Measurements from ENCODE around the gene PDSS2.

Gene PDSS2

DNA sequence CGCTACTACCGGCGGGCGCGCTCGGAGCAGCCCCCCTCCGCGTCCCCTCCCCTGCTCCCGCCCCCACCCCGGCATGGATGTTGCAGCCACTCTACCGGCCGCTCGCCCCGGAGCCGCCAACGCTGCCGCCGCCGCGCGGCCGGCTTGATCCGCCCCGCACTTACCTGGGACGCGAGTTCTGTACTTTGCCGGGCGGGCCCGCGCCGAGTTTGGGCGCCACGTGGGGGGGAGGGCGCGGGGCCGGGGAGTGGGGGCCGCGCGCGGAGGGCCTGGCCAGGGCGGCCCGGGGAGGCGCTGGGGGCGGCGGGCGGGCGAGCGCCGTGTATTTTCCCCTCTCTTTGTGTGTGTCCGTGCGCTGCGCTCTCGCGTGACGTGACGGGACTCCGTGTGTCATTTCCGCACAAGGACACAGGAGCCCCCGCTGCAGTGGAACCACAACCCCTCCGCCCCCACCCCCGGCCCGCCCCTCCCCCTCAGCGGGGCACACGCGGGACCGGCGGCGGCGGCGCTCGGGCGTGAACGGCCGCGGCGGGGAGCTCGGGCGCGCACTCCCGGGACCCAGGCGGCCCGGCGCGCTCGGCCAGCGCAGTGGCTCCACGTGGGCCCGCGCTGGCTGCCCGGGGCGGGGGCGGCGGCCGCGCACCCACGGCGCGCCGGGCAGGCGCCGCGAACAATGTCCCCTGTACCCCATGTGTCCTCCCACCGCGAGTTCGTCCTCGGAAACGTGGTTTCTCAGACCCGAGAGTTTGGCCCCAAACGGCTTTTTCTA lies 344.3 kb downstream of the PDSS2 start, which contains the start of gene BEND3:
BEND3 (minus strand) TSS at position 590 of the 769 bp plus-strand sequence. CDS start 16,230 bp downstream, outside the sequence.
- no peak within 1 kb of the TSS for H2AFZ ChIP-seq (ENCODE audit: low read length)
- H3K9ac ChIP-seq (ENCODE audit: low read length): peak within 1 kb of the TSS; percentile 100
- no peaks in the 10 kb centered on the region for H3K27me3 ChIP-seq (ENCODE audit: insufficient read depth, low read length)
- H4K20me1 ChIP-seq (ENCODE audit: insufficient read depth, low read length): no peaks in the 10 kb centered on the region
- peaks cover 16% of the 10 kb centered on the region; the same call in 1 of the 2 replicates for H3K79me2 ChIP-seq (ENCODE audit: insufficient read depth, low read length)
- peak within 1 kb of the TSS; percentile 97 for H3K27ac ChIP-seq (ENCODE audit: low read depth, low read length, poor library complexity, severe bottlenecking)
- no peaks in the 10 kb centered on the region for H3K9me3 ChIP-seq (ENCODE audit: low read length)
- peaks cover 63% of the 10 kb centered on the region for H3K4me1 ChIP-seq (ENCODE audit: insufficient read depth, low read length, severe bottlenecking)
- TF ChIP-seq, protein P1, sequence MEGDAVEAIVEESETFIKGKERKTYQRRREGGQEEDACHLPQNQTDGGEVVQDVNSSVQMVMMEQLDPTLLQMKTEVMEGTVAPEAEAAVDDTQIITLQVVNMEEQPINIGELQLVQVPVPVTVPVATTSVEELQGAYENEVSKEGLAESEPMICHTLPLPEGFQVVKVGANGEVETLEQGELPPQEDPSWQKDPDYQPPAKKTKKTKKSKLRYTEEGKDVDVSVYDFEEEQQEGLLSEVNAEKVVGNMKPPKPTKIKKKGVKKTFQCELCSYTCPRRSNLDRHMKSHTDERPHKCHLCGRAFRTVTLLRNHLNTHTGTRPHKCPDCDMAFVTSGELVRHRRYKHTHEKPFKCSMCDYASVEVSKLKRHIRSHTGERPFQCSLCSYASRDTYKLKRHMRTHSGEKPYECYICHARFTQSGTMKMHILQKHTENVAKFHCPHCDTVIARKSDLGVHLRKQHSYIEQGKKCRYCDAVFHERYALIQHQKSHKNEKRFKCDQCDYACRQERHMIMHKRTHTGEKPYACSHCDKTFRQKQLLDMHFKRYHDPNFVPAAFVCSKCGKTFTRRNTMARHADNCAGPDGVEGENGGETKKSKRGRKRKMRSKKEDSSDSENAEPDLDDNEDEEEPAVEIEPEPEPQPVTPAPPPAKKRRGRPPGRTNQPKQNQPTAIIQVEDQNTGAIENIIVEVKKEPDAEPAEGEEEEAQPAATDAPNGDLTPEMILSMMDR (IDR thresholded peaks at IDR 0.05; ENCODE audit: low read length): no peak
- no peak for TF ChIP-seq EZH2 (IDR thresholded peaks at IDR 0.05; ENCODE audit: borderline replicate concordance, low read length)
- H3K9me2 ChIP-seq (ENCODE audit: low read depth, low read length): no peaks in the 10 kb centered on the region
- H3K4me3 ChIP-seq (ENCODE audit: low read depth, low read length, poor library complexity, severe bottlenecking): peak within 1 kb of the TSS; percentile 72
- peaks cover 13% of the 10 kb centered on the region for H3F3A ChIP-seq (ENCODE audit: insufficient read depth, low read length)
- peaks cover 13% of the 10 kb centered on the region for H3K36me3 ChIP-seq (ENCODE audit: insufficient read depth, low read length)
- peak within 1 kb of the TSS; percentile 95 for H3K4me2 ChIP-seq (ENCODE audit: low read length)

DNA sequence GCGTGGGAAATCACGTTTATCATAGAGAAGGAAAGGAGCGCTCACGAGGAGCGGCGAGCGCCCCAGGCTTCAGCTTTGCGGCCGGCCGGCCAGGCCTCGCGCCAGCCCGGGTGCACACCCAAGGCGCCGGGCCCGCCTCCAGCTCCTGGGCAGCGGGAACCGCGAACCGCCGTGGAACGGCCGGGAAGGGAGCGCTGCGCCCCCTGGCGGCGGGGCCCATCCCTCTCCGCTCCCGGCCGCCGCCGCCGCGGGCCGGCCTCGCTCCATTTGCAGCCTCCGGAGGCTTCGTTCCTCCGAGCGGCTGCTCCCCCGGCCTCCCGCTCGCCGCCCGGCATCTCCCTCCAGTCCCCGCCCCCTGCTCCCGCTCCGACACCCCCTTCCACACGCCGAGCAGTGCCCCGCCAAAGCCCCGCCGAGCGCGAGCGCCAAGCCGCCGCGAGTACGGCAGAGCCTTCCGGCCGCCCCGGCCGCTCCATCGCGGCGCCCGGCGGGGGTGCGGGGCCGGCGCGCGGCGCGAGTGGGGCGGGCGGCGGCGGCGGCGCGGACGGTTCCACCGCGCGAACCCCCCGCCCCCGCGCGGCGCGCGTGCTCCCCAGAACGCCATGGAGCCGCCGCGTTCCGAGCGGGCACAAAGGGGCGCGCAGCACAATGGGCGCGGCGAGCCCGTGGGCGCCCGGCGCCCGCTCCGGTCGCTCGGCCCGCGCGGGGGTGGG lies 345.0 kb downstream of the PDSS2 start:
- Histone ChIP-seq H3K27ac (ENCODE audit: low read depth, low read length, poor library complexity, severe bottlenecking) (peak overlapping the region; percentile 97), H3K4me2 (ENCODE audit: low read length) (peak overlapping the region; percentile 95), H3K9ac (ENCODE audit: low read length) (peak overlapping the region; percentile 78), H3K4me1 (ENCODE audit: insufficient read depth, low read length, severe bottlenecking) (peaks cover 64% of the 10 kb centered on the region), H2AFZ (ENCODE audit: low read length) (no peak overlapping the region), H3K27me3 (ENCODE audit: insufficient read depth, low read length) (no peaks in the 10 kb centered on the region), H3K9me2 (ENCODE audit: low read depth, low read length) (no peaks in the 10 kb centered on the region), H3F3A (ENCODE audit: insufficient read depth, low read length) (peaks cover 13% of the 10 kb centered on the region), H3K36me3 (ENCODE audit: insufficient read depth, low read length) (peaks cover 13% of the 10 kb centered on the region), H3K4me3 (ENCODE audit: low read depth, low read length, poor library complexity, severe bottlenecking) (peak overlapping the region; percentile 72), H4K20me1 (ENCODE audit: insufficient read depth, low read length) (no peaks in the 10 kb centered on the region), H3K79me2 (ENCODE audit: insufficient read depth, low read length) (peaks cover 16% of the 10 kb centered on the region; the same call in 1 of the 2 replicates), H3K9me3 (ENCODE audit: low read length) (no peaks in the 10 kb centered on the region)
- no peak for TF ChIP-seq EZH2 (IDR thresholded peaks at IDR 0.05; ENCODE audit: borderline replicate concordance, low read length)
- TF ChIP-seq, protein P1 (IDR thresholded peaks at IDR 0.05; ENCODE audit: low read length): peak; percentile 66

DNA sequence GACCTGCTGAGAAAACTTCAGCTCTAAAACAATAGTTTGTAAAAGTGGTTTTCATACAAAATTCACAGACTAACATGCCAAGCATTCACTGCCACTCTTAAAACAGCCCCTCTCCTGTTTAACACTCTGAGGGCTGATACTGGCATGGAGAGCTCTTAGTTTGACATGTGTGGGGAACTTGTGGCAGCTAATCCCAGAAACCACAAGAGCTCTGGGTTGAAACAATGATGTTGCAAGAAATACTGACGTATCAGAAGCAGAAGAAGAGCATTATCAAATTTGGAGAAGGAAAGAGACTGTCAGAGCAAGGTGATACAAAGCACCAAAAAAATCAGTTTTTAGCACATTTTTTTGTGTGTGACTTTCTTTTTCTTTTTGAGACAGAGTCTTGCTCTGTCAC lies 349.2 kb downstream of the PDSS2 start:
- peaks cover 61% of the 10 kb centered on the region for H3K4me1 ChIP-seq (ENCODE audit: insufficient read depth, low read length, severe bottlenecking)
- H3K27ac ChIP-seq (ENCODE audit: low read depth, low read length, poor library complexity, severe bottlenecking): peak overlapping the region; percentile 74

More for the DNA sequence above, 349.2 kb downstream of the PDSS2 start:
- peak overlapping the region; percentile 1; the same call in 1 of the 2 replicates for H3K4me2 ChIP-seq (ENCODE audit: low read length)
- H3F3A ChIP-seq (ENCODE audit: insufficient read depth, low read length): no peaks in the 10 kb centered on the region; the same call in 1 of the 2 replicates
- no peak overlapping the region; the same call in 1 of the 2 replicates for H3K9ac ChIP-seq (ENCODE audit: low read length)
- TF ChIP-seq EZH2 (IDR thresholded peaks at IDR 0.05; ENCODE audit: borderline replicate concordance, low read length): no peak
- TF ChIP-seq, protein P1 (IDR thresholded peaks at IDR 0.05; ENCODE audit: low read length): no peak
- H3K36me3 ChIP-seq (ENCODE audit: insufficient read depth, low read length): peaks cover 13% of the 10 kb centered on the region
- no peak overlapping the region for H3K4me3 ChIP-seq (ENCODE audit: low read depth, low read length, poor library complexity, severe bottlenecking)
- peaks cover 16% of the 10 kb centered on the region; the same call in 1 of the 2 replicates for H3K79me2 ChIP-seq (ENCODE audit: insufficient read depth, low read length)
- no peaks in the 10 kb centered on the region for H3K27me3 ChIP-seq (ENCODE audit: insufficient read depth, low read length)
- H4K20me1 ChIP-seq (ENCODE audit: insufficient read depth, low read length): no peaks in the 10 kb centered on the region
- H2AFZ ChIP-seq (ENCODE audit: low read length): no peak overlapping the region
- no peaks in the 10 kb centered on the region for H3K9me3 ChIP-seq (ENCODE audit: low read length)
- no peaks in the 10 kb centered on the region for H3K9me2 ChIP-seq (ENCODE audit: low read depth, low read length)

Data from OCI-LY1 (cell line).